ENCODE data around the gene IFT57. TPM values are rescaled to one million over a fixed set of nuclear protein-coding genes. Genes with fewer than 3 reads are reported as not detected.
"Not testable (repeated sequence)": the region's sequence is repeated elsewhere in the genome, so short reads cannot be mapped to it uniquely, and the experiment has no call there.

IFT57 gene
- total RNA-seq, 6 experiments from 2014 or later, result 53.6 to 65.3 (median 58.7) TPM

GRCh38 chr3:108156312-108156853, 65.8 kb downstream of the IFT57 start:
- TF ChIP-seq CTCF (IDR thresholded peaks at IDR 0.05), result no peak
- Mint-ChIP-seq H3K4me3 (no peak overlapping the region), H3K9me3 (no peaks in the 10 kb centered on the region), H3K36me3 (ENCODE audit: low read depth) (0 out of 2 replicates have a peak, but pooled peaks cover 5% of the 10 kb centered on the region), H3K4me1 (ENCODE audit: low read depth) (peaks cover 54% of the 10 kb centered on the region), H3K27me3 (ENCODE audit: insufficient read depth) (no peaks in the 10 kb centered on the region; the same call in 1 of the 2 replicates), H3K27ac (no peak overlapping the region)
- DNase-seq, result no peak

DNA sequence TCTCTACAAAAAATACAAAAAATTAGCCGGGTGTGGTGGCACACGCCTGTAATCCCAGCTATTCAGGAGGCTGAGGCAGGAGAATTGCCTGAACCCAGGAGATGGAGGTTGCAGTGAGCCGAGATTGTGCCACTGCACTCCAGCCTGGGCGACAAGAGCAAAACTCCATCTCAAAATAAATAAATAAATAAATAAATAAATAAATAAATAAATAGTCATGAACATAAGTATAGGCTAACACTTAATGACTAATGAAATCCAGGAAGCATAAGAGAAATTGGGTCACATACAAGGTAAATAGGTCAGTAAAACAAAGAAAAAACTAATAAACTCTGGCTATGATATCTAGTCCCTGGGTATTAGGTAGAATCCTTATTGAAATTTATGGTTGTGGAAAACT, 66.6 kb downstream of the IFT57 start:
- not testable (repeated sequence) for H3K27me3 Mint-ChIP-seq (ENCODE audit: insufficient read depth); H3K27ac Mint-ChIP-seq; H3K9me3 Mint-ChIP-seq; H3K36me3 Mint-ChIP-seq (ENCODE audit: low read depth); DNase-seq; H3K4me3 Mint-ChIP-seq
- H3K4me1 Mint-ChIP-seq (ENCODE audit: low read depth), result peaks cover 51% of the 10 kb centered on the region

DNA sequence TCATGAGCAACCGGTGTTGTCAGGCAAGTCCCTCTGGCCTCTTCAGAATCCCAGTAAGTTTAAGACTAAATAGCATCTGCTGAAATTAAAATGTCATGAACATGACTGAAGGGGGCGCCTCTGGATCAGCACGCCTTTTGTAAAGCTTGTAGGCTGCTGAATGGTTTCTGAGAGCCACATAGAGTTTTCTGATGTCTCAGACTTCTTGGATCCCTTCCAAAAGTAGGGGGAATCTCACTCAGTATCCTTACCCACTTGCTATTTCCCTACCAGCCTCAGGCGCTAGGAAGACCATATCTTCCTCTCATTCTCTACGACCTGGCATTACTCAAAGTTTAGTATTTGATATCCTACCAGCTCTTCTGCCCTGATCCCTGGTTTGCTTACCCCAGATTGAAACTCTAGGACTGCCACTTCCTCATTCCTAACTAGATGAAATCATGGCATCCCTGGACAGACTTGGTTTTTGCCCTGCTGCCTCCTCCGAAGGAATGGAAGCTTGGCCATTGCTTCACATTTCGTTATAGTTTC, 68.7 kb downstream of the IFT57 start:
- H3K27me3 Mint-ChIP-seq (ENCODE audit: insufficient read depth), result no peaks in the 10 kb centered on the region; the same call in 1 of the 2 replicates
- no peaks in the 10 kb centered on the region for H3K36me3 Mint-ChIP-seq (ENCODE audit: low read depth)
- peak; percentile 79 for TF ChIP-seq CTCF (IDR thresholded peaks at IDR 0.05)
- peak; percentile 72 for DNase-seq
- H3K9me3 Mint-ChIP-seq, result no peaks in the 10 kb centered on the region
- peak overlapping the region; percentile 75; the same call in 1 of the 2 replicates for H3K27ac Mint-ChIP-seq
- no peak overlapping the region for H3K4me3 Mint-ChIP-seq
- H3K4me1 Mint-ChIP-seq (ENCODE audit: low read depth), result peaks cover 29% of the 10 kb centered on the region

- Mint-ChIP-seq H3K4me3 (no peak overlapping the region), H3K4me1 (ENCODE audit: low read depth) (peaks cover 26% of the 10 kb centered on the region), H3K9me3 (no peaks in the 10 kb centered on the region), H3K27ac (no peak overlapping the region), H3K27me3 (ENCODE audit: insufficient read depth) (peaks cover under 1% of the 10 kb centered on the region; the same call in 1 of the 2 replicates), H3K36me3 (ENCODE audit: low read depth) (no peaks in the 10 kb centered on the region)
- no peak for DNase-seq
- TF ChIP-seq CTCF (IDR thresholded peaks at IDR 0.05), result no peak
Measured at GRCh38 chr3:108152274-108152673, 70.0 kb downstream of the IFT57 start.

- H3K36me3 Mint-ChIP-seq (ENCODE audit: low read depth), result peaks cover 5% of the 10 kb centered on the region; the same call in 1 of the 2 replicates
- no peak for TF ChIP-seq CTCF (IDR thresholded peaks at IDR 0.05)
- H3K4me1 Mint-ChIP-seq (ENCODE audit: low read depth), result peaks cover 26% of the 10 kb centered on the region
- no peak overlapping the region for H3K4me3 Mint-ChIP-seq
- H3K27me3 Mint-ChIP-seq (ENCODE audit: insufficient read depth), result peaks cover 2% of the 10 kb centered on the region
- no peak overlapping the region for H3K27ac Mint-ChIP-seq
- H3K9me3 Mint-ChIP-seq, result peaks cover 11% of the 10 kb centered on the region
- DNase-seq, result no peak
Measured at GRCh38 chr3:108150200-108150599, 72.0 kb downstream of the IFT57 start.

DNA sequence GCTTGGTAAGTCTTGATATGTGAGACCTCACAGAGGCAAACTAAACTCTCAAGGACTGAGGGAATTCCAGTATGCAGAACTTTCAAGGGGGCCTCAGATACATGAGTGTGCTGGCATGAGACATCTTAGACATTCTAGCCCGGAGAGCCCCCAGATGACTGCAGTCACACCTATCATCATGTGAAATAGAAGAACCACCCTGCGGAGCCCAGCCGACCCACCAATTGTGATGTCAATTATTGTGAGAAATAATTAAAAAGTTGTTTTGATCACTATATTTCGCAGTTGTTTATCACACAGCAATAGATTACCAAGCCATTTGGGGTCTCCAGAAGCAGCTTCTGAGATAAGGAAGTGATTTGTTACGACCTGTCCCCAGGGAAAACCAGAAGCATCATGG, 76.1 kb downstream of the IFT57 start:
- no peak for TF ChIP-seq CTCF (IDR thresholded peaks at IDR 0.05)
- peaks cover 5% of the 10 kb centered on the region for H3K27me3 Mint-ChIP-seq (ENCODE audit: insufficient read depth)
- H3K9me3 Mint-ChIP-seq, result peaks cover 11% of the 10 kb centered on the region
- peaks cover 5% of the 10 kb centered on the region; the same call in 1 of the 2 replicates for H3K36me3 Mint-ChIP-seq (ENCODE audit: low read depth)
- no peak for DNase-seq
- H3K27ac Mint-ChIP-seq, result no peak overlapping the region
- H3K4me1 Mint-ChIP-seq (ENCODE audit: low read depth), result no peaks in the 10 kb centered on the region
- no peak overlapping the region for H3K4me3 Mint-ChIP-seq
